HPDE6-E6E7 (cell line): ENCODE data around the gene P2RX1.

Experiments
- DNase-seq: peaks from one replicate; pipeline ENCODE4 v3.0.0; 2011; ENCODE audit warnings: missing footprints; ENCODE audit errors: extremely low spot score

The P2RX1 gene

GRCh38 chr17:3887804-3888203 lies 28.5 kb downstream of the P2RX1 start:
- no peak for DNase-seq

- no peak for DNase-seq
Measured at GRCh38 chr17:3887394-3887793, 28.9 kb downstream of the P2RX1 start.

GRCh38 chr17:3886776-3887175 lies 29.5 kb downstream of the P2RX1 start:
- no peak for DNase-seq

- no peak for DNase-seq
Measured at GRCh38 chr17:3885970-3886369, 30.3 kb downstream of the P2RX1 start.

GRCh38 chr17:3885271-3885670 lies 31.0 kb downstream of the P2RX1 start:
- DNase-seq = no peak

GRCh38 chr17:3884188-3884587 lies 32.1 kb downstream of the P2RX1 start:
- no peak for DNase-seq

- no peak for DNase-seq
Measured at GRCh38 chr17:3882276-3882675, 34.0 kb downstream of the P2RX1 start.

GRCh38 chr17:3880983-3881382 lies 35.3 kb downstream of the P2RX1 start:
- no peak for DNase-seq

- no peak for DNase-seq
Measured at GRCh38 chr17:3879591-3880417, 36.5 kb downstream of the P2RX1 start.

GRCh38 chr17:3879186-3879585 lies 37.1 kb downstream of the P2RX1 start:
- no peak for DNase-seq

GRCh38 chr17:3877220-3877619 lies 39.0 kb downstream of the P2RX1 start:
- no peak for DNase-seq

GRCh38 chr17:3875317-3875716 lies 40.9 kb downstream of the P2RX1 start:
- no peak for DNase-seq

- no peak for DNase-seq
Measured at GRCh38 chr17:3873862-3874261, 42.4 kb downstream of the P2RX1 start.

- DNase-seq = no peak
Measured at GRCh38 chr17:3870871-3871306, 45.4 kb downstream of the P2RX1 start.

- DNase-seq = no peak
Measured at GRCh38 chr17:3867606-3868005, 48.7 kb downstream of the P2RX1 start.

- DNase-seq = no peak
Measured at GRCh38 chr17:3867106-3867505, 49.2 kb downstream of the P2RX1 start.

GRCh38 chr17:3866276-3866675 lies 50.0 kb downstream of the P2RX1 start:
- DNase-seq = no peak

GRCh38 chr17:3865176-3865575 lies 51.1 kb downstream of the P2RX1 start:
- no peak for DNase-seq

- DNase-seq = no peak
Measured at GRCh38 chr17:3864534-3864933, 51.7 kb downstream of the P2RX1 start.

GRCh38 chr17:3861761-3862681 lies 54.2 kb downstream of the P2RX1 start:
- no peak for DNase-seq

- DNase-seq = no peak
Measured at GRCh38 chr17:3860939-3861700, 55.1 kb downstream of the P2RX1 start.

- no peak for DNase-seq
Measured at GRCh38 chr17:3859940-3860339, 56.3 kb downstream of the P2RX1 start.
